PC-3 (cell line): ENCODE results near the gene CDA. TPM values are rescaled to one million over a fixed set of nuclear protein-coding genes. Genes with fewer than 3 reads are reported as not detected.

Experiments used
- ATAC-seq: fragments of 200-7000 bp; cut with Tn5 transposase; 2 replicates; pipeline ENCODE4 v1.9.1; 2020; ENCODE audit warnings: mild to moderate bottlenecking, moderate library complexity
- BruUV-seq: library from RNA; stranded (reverse); fragments of 400-500 nt; replicated peaks from 2 replicates; lab custom pipeline; 2021; lab: Mats Ljungman, UMichigan
- CTCF ChIA-PET: fragments of 300-600 bp; sonication (Branson Sonifier 250); formaldehyde crosslinking; loops from one replicate; lab custom pipeline; 2022; ENCODE audit warnings: antibody characterized with exemption; lab: Charles Lee
- POLR2A ChIA-PET: fragments of 300-600 bp; sonication (Branson Sonifier 250); formaldehyde crosslinking; loops from one replicate; lab custom pipeline; 2022; ENCODE audit warnings: antibody characterized with exemption; ENCODE audit not compliant: unreplicated experiment; lab: Charles Lee
- DNase-seq: peaks from one replicate; pipeline ENCODE4 v3.0.0-alpha.2; 2015
- H2AFZ ChIP-seq: fragments of 300-600 bp; sonication (generic); 2 replicates; pipeline ENCODE4 v1.6.0; 2016; ENCODE audit warnings: antibody characterized with exemption, low read length
- H3F3A ChIP-seq: fragments of 300-600 bp; sonication (generic); one replicate; pipeline ENCODE4 v1.6.0; 2017; ENCODE audit warnings: antibody characterized with exemption, low read length, control low read depth, mild to moderate bottlenecking; ENCODE audit not compliant: unreplicated experiment
- H3K27ac ChIP-seq: fragments of 300-600 bp; sonication (generic); 2 replicates; pipeline ENCODE4 v1.5.1; 2016; ENCODE audit warnings: mild to moderate bottlenecking, low read length
- H3K27me3 ChIP-seq: fragments of 300-600 bp; sonication (generic); 2 replicates; pipeline ENCODE4 v1.6.1; 2016; ENCODE audit warnings: low read length, mixed read lengths
- H3K36me3 ChIP-seq: fragments of 300-600 bp; sonication (generic); 2 replicates; pipeline ENCODE4 v1.6.1; 2016; ENCODE audit warnings: low read depth, mixed run types, low read length, mixed read lengths
- H3K4me1 ChIP-seq: fragments of 300-600 bp; sonication (generic); 2 replicates; pipeline ENCODE4 v1.5.1; 2016; ENCODE audit warnings: low read length; ENCODE audit not compliant: insufficient read depth
- H3K4me2 ChIP-seq: fragments of 300-600 bp; sonication (generic); 2 replicates; pipeline ENCODE4 v1.6.0; 2016; ENCODE audit warnings: low read length
- H3K4me3 ChIP-seq: fragments of 300-600 bp; sonication (generic); 2 replicates; pipeline ENCODE4 v1.5.1; 2016; ENCODE audit warnings: mild to moderate bottlenecking, low read length, mixed read lengths
- H3K79me2 ChIP-seq: fragments of 300-600 bp; sonication (generic); 2 replicates; pipeline ENCODE4 v1.6.1; 2017; ENCODE audit warnings: low read length, mixed read lengths
- H3K9ac ChIP-seq: fragments of 300-600 bp; sonication (generic); 2 replicates; pipeline ENCODE4 v1.6.0; 2016; ENCODE audit warnings: mild to moderate bottlenecking, low read length
- H3K9me2 ChIP-seq: fragments of 300-600 bp; sonication (generic); replicated peaks from 2 replicates; pipeline ENCODE4 v1.6.1; 2016; ENCODE audit warnings: mixed run types, low read length, mixed read lengths
- H3K9me3 ChIP-seq: fragments of 300-600 bp; sonication (generic); 2 replicates; pipeline ENCODE4 v1.6.1; 2016; ENCODE audit warnings: low read length, mixed read lengths
- H4K20me1 ChIP-seq: fragments of 300-600 bp; sonication (generic); 2 replicates; pipeline ENCODE4 v1.6.1; 2016; ENCODE audit warnings: low read length, mixed read lengths
- EZH2 ChIP-seq: fragments of 300-600 bp; sonication (generic); IDR thresholded peaks from one replicate; pipeline ENCODE4 v1.6.1; 2017; ENCODE audit warnings: antibody characterized with exemption, mild to moderate bottlenecking, low read length; ENCODE audit not compliant: unreplicated experiment
- EZH2phosphoT487 ChIP-seq: fragments of 300-600 bp; sonication (generic); IDR thresholded peaks from 2 replicates; pipeline ENCODE4 v1.6.1; 2018; ENCODE audit warnings: mild to moderate bottlenecking, antibody characterized with exemption, low read length, borderline replicate concordance
- intact Hi-C: fragments of 100-400 bp; cut with micrococcal nuclease; formaldehyde crosslinking; loops from 2 replicates; pipeline ENCODE4 v1.9.0; 2023
- total RNA-seq: library from RNA; depleted of rRNA; stranded (reverse); fragments of >200 nt; gene quantifications from 2 replicates; pipeline ENCODE4 v1.2.3, GENCODE V29; 2014
- TF ChIP-seq, protein P1 (sequence below): fragments of 300-600 bp; sonication (generic); conservative IDR thresholded peaks from 2 replicates; pipeline ENCODE4 v1.5.1; 2017; ENCODE audit warnings: antibody characterized with exemption, low read depth, mild to moderate bottlenecking, low read length

Gene CDA
- total RNA-seq, 1 experiment from 2014 or later, result 36.3 TPM

- Histone ChIP-seq H3K4me1 (peaks cover 32% of the 10 kb centered on the region), H3K4me3 (no peak overlapping the region), H2AFZ (no peak overlapping the region), H3K27me3 (no peaks in the 10 kb centered on the region), H4K20me1 (no peaks in the 10 kb centered on the region), H3K36me3 (no peaks in the 10 kb centered on the region), H3K9me2 (no peaks in the 10 kb centered on the region), H3K27ac (no peak overlapping the region), H3K4me2 (no peak overlapping the region), H3K9me3 (no peaks in the 10 kb centered on the region), H3K79me2 (no peaks in the 10 kb centered on the region), H3F3A (no peaks in the 10 kb centered on the region), H3K9ac (no peak overlapping the region)
- intact Hi-C loops, result loop anchor here (2.0 to 5.0 kb wide), 2 partner anchors 67 to 603 kb away; partner anchors contain the start of gene EIF4G3
- ChIA-PET CTCF (interaction anchor here (2.1 kb wide), 2 partner anchors 15 to 60 kb away, joined by 9 to 22 read pairs; partner anchors contain the start of gene CDA), POLR2A (no interaction called here)
- no peak for DNase-seq
- no peak for ATAC-seq
- BruUV-seq, result no TSS peak
- TF ChIP-seq EZH2 (no peak), EZH2phosphoT487 (no peak)
- TF ChIP-seq, protein P1, sequence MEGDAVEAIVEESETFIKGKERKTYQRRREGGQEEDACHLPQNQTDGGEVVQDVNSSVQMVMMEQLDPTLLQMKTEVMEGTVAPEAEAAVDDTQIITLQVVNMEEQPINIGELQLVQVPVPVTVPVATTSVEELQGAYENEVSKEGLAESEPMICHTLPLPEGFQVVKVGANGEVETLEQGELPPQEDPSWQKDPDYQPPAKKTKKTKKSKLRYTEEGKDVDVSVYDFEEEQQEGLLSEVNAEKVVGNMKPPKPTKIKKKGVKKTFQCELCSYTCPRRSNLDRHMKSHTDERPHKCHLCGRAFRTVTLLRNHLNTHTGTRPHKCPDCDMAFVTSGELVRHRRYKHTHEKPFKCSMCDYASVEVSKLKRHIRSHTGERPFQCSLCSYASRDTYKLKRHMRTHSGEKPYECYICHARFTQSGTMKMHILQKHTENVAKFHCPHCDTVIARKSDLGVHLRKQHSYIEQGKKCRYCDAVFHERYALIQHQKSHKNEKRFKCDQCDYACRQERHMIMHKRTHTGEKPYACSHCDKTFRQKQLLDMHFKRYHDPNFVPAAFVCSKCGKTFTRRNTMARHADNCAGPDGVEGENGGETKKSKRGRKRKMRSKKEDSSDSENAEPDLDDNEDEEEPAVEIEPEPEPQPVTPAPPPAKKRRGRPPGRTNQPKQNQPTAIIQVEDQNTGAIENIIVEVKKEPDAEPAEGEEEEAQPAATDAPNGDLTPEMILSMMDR, result no peak
These were observed 14.9 kb upstream of the CDA start for GRCh38 chr1:20573987-20574386.

DNA sequence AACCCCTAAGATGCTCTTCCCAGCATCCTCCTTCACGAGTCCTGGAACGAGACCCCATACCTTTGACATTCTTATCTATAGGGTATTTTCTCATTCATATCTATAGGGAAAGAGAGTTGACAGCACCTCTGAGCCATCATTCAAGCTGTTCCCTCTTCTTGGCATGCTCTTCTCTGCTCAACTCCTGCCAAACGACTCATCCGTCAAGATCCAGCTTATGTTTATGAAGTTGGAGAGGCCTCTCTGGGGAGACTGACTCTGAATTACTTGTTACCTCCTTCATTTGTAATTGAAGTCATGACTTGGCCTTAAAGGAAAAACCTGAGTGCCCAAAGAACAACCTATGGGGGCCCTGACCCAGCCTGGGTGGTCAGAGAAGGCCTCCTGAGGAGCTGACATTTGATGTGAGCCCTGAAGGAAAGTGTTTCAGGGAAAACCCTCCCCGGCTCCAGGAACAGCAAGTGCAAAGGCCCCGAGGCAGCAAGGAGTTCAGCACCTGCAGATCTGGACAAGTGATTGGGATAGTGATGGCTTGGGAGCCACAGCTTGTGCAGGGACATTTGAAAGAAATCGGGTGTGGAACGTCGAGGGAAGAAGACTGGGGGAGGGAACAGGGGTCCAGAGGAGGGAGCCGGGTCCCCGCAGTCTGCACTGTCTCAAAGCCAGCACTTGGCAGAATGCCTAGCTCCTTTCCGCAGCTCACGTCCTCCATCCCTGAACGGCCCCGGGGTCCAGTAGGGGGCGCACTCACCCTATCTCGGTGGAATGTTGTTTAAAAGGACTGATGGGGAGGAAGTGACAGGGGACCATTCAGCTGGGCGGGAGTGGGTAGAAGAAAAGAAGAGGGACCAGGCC, 14.0 kb upstream of the CDA start:
- no peak overlapping the region for H3K4me2 ChIP-seq

More for the DNA sequence above, 14.0 kb upstream of the CDA start:
- Histone ChIP-seq H3K4me1 (peaks cover 38% of the 10 kb centered on the region), H3K9ac (no peak overlapping the region), H3K79me2 (no peaks in the 10 kb centered on the region), H3K36me3 (no peaks in the 10 kb centered on the region), H3K4me3 (no peak overlapping the region), H3K9me2 (no peaks in the 10 kb centered on the region), H3K9me3 (no peaks in the 10 kb centered on the region), H2AFZ (no peak overlapping the region), H3F3A (peaks cover 5% of the 10 kb centered on the region), H4K20me1 (no peaks in the 10 kb centered on the region), H3K27ac (no peak overlapping the region), H3K27me3 (no peaks in the 10 kb centered on the region)
- intact Hi-C loops, result loop anchor here (1.0 to 5.0 kb wide), 4 partner anchors 37 to 602 kb away; partner anchors contain the start of genes EIF4G3 and PINK1
- TF ChIP-seq, protein P1, result peak; percentile 89
- TF ChIP-seq EZH2phosphoT487, result no peak
- BruUV-seq, result no TSS peak
- ChIA-PET CTCF (interaction anchor here (0.5 to 2.1 kb wide), 6 partner anchors 14 to 616 kb away, joined by 3 to 22 read pairs (median 6); partner anchors contain the start of gene CDA), POLR2A (interaction anchor here (0.6 to 0.7 kb wide), 2 partner anchors 59 to 266 kb away, joined by 3 read pairs; no protein-coding TSS in a partner anchor)
- peak; percentile 64 for ATAC-seq
- DNase-seq, result peak; percentile 87
